ENCODE results near the gene ALMS1.

The ALMS1 gene

DNA sequence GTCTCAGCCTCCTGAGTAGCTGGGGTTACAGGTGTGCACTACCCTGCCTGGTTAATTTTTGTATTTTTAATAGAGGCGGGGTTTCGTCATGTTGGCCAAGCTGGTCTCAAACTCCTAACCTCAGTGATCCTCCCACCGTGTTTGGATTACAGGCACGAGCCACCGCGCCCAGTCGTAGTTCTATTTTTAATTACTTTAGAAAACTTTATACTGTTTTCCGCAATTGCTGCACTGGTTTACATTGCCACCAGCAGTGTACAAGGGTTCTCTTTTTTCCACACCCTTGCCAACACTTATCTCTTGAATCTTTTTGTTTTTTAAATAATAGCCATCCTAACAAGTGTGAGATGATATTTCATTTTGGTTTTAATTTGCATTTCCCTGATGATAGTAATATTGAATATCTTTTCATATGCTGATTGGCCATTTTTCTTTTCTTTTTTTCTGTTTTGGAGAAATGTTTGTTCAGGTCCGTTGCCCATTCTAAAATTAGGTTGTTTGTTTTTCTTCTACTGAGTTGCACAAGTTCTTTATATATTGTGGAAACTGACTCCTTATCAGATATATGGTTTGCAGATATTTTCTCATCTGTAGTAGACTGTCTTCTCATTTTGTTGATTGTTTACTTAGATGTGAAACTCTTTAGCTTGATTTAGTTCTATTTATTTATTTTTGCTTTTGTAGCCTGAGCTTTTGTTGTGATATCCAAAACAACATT is 16.9 kb downstream of the ALMS1 start:
- POLR2A ChIA-PET (ENCODE audit: low non-redundant PET), result no interaction called here
- H3K27ac ChIP-seq, result no peak overlapping the region
- no peak for DNase-seq (ENCODE audit: low spot score)
- CTCF ChIA-PET, result no interaction called here
- TF ChIP-seq, protein P1, sequence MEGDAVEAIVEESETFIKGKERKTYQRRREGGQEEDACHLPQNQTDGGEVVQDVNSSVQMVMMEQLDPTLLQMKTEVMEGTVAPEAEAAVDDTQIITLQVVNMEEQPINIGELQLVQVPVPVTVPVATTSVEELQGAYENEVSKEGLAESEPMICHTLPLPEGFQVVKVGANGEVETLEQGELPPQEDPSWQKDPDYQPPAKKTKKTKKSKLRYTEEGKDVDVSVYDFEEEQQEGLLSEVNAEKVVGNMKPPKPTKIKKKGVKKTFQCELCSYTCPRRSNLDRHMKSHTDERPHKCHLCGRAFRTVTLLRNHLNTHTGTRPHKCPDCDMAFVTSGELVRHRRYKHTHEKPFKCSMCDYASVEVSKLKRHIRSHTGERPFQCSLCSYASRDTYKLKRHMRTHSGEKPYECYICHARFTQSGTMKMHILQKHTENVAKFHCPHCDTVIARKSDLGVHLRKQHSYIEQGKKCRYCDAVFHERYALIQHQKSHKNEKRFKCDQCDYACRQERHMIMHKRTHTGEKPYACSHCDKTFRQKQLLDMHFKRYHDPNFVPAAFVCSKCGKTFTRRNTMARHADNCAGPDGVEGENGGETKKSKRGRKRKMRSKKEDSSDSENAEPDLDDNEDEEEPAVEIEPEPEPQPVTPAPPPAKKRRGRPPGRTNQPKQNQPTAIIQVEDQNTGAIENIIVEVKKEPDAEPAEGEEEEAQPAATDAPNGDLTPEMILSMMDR (conservative IDR thresholded peaks at IDR 0.05; ENCODE audit: low read depth), result no peak

DNA sequence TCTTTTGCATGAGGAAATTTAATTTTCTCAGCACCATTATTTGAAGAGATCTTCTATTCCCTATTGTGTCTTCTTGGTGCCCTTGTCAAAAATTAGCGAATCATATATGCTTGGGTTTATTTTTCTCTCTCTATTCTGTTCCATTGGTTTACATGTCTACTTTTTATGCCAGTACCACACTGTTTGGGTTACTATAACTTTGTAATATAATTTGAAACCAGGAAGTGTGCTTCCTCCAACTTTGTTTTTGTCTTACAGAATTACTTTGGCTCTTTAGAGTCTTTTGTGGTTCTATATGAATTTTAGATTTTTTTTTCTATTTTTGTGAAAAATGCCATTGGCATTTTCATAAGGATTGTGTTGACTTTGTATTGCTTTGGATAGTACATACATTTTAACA is 17.6 kb downstream of the ALMS1 start:
- CTCF ChIA-PET, result no interaction called here
- DNase-seq (ENCODE audit: low spot score), result no peak
- H3K27ac ChIP-seq, result no peak overlapping the region
- POLR2A ChIA-PET (ENCODE audit: low non-redundant PET), result no interaction called here
- TF ChIP-seq, protein P1 (conservative IDR thresholded peaks at IDR 0.05; ENCODE audit: low read depth), result no peak

DNA sequence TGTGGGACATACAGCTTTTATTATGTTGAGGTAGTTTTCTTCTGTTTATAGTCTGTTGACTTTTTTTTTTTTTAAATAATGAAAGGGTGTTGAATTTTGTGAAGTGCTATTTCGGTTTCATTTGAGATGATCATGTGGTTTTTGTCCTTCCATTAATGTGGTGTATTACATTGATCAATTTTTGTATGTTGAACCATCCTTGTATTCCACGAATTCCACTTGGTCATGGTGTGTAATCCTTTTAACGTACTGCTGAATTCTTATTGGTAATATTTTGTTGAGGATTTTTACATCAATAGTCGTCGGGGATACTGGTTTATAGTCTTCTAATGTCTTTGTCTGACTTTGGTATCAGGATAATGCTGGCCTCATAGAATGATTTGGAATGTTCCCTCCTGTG is 18.8 kb downstream of the ALMS1 start:
- TF ChIP-seq, protein P1 (conservative IDR thresholded peaks at IDR 0.05; ENCODE audit: low read depth), result no peak
- H3K27ac ChIP-seq, result no peak overlapping the region
- ChIA-PET POLR2A (ENCODE audit: low non-redundant PET) (no interaction called here), CTCF (interaction anchor here (0.6 kb wide), 1 partner anchor 716 kb away, joined by 3 read pairs; no protein-coding TSS in a partner anchor)
- no peak for DNase-seq (ENCODE audit: low spot score)

DNA sequence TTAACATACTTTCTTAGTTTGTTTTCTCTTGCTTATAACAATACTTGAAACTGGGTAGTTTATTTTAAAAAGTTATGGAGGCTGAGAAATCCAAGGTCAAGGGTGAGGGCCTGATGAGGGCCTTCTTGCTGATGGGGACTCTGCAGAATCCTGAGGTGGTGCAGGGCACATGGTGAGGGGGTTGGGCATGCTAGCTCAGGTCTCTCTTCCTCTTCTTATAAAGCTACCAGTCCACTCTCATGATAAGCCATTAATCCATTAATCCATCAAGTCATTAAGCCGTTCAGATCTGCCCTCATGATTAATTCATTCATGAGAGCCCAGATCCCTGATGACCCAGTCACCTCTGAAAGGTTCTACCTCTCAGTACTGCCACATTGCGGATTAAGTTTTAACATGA is 21.4 kb downstream of the ALMS1 start:
- no peak overlapping the region for H3K27ac ChIP-seq
- POLR2A ChIA-PET (ENCODE audit: low non-redundant PET), result no interaction called here
- no peak for DNase-seq (ENCODE audit: low spot score)
- CTCF ChIA-PET, result interaction anchor here (0.9 kb wide), 1 partner anchor 14 kb away, joined by 3 read pairs; no protein-coding TSS in a partner anchor
- TF ChIP-seq, protein P1 (conservative IDR thresholded peaks at IDR 0.05; ENCODE audit: low read depth), result no peak

- CTCF ChIA-PET, result no interaction called here
- TF ChIP-seq, protein P1 (conservative IDR thresholded peaks at IDR 0.05; ENCODE audit: low read depth), result no peak
- H3K27ac ChIP-seq, result no peak overlapping the region
- POLR2A ChIA-PET (ENCODE audit: low non-redundant PET), result no interaction called here
- DNase-seq (ENCODE audit: low spot score), result no peak
Measured at GRCh38 chr2:73408198-73408597, 22.6 kb downstream of the ALMS1 start.

DNA sequence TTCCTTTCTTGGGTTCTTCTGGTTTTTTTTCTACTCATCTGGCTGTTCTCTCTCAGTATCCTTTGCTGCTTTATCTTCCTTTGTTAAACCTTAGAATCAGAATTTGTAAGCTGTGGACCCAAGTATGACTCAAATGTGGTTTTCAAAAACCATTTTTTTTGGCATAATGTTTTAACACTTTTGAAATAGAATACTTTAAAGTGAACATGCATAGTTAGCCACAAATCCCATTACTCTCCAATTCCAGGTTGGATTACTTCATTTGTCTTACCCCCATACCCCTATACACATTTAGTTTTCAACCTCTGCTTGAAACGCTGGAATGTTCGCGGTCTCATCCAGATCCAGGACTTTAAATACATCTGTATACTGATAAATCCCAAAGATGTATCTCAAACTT is 29.1 kb downstream of the ALMS1 start:
- TF ChIP-seq, protein P1 (conservative IDR thresholded peaks at IDR 0.05; ENCODE audit: low read depth), result no peak
- no peak overlapping the region for H3K27ac ChIP-seq
- DNase-seq (ENCODE audit: low spot score), result no peak
- CTCF ChIA-PET, result no interaction called here
- POLR2A ChIA-PET (ENCODE audit: low non-redundant PET), result no interaction called here
